Measurements from ENCODE around the gene FADS6.
"Not testable (repeated sequence)": the region's sequence is repeated elsewhere in the genome, so short reads cannot be mapped to it uniquely, and the experiment has no call there.

Gene FADS6

GRCh38 chr17:74907012-74907411, 13.6 kb upstream of the FADS6 start:
- Mint-ChIP-seq H3K27ac (no peak overlapping the region), H3K9me3 (no peaks in the 10 kb centered on the region), H3K27me3 (ENCODE audit: low read depth) (peaks cover 7% of the 10 kb centered on the region), H3K4me3 (no peak overlapping the region), H3K4me1 (ENCODE audit: low read depth) (no peaks in the 10 kb centered on the region), H3K36me3 (ENCODE audit: low read depth) (no peaks in the 10 kb centered on the region)

- H3K4me1 Mint-ChIP-seq (ENCODE audit: low read depth); H3K27me3 Mint-ChIP-seq (ENCODE audit: low read depth); H3K27ac Mint-ChIP-seq: not testable (repeated sequence)
Measured at GRCh38 chr17:74906214-74906793, 12.9 kb upstream of the FADS6 start.

GRCh38 chr17:74904687-74905409, 11.4 kb upstream of the FADS6 start:
- Mint-ChIP-seq H3K4me3 (no peak overlapping the region), H3K4me1 (ENCODE audit: low read depth) (no peaks in the 10 kb centered on the region), H3K9me3 (no peaks in the 10 kb centered on the region), H3K36me3 (ENCODE audit: low read depth) (no peaks in the 10 kb centered on the region), H3K27me3 (ENCODE audit: low read depth) (peaks cover 6% of the 10 kb centered on the region), H3K27ac (no peak overlapping the region)

More at GRCh38 chr17:74906214-74906793, 12.9 kb upstream of the FADS6 start:
- H3K36me3 Mint-ChIP-seq (ENCODE audit: low read depth); H3K4me3 Mint-ChIP-seq; H3K9me3 Mint-ChIP-seq: not testable (repeated sequence)

GRCh38 chr17:74903671-74904070, 10.2 kb upstream of the FADS6 start:
- Mint-ChIP-seq H3K4me3 (no peak overlapping the region), H3K9me3 (no peaks in the 10 kb centered on the region), H3K27ac (no peak overlapping the region), H3K36me3 (ENCODE audit: low read depth) (no peaks in the 10 kb centered on the region), H3K27me3 (ENCODE audit: low read depth) (peaks cover 4% of the 10 kb centered on the region), H3K4me1 (ENCODE audit: low read depth) (no peaks in the 10 kb centered on the region)

- H3K36me3 Mint-ChIP-seq (ENCODE audit: low read depth): no peaks in the 10 kb centered on the region
Measured at GRCh38 chr17:74903034-74903433, 9.6 kb upstream of the FADS6 start.

GRCh38 chr17:74901353-74902135, 8.1 kb upstream of the FADS6 start:
- no peaks in the 10 kb centered on the region for H3K4me1 Mint-ChIP-seq (ENCODE audit: low read depth)
- no peaks in the 10 kb centered on the region for H3K9me3 Mint-ChIP-seq
- H3K36me3 Mint-ChIP-seq (ENCODE audit: low read depth): no peaks in the 10 kb centered on the region
- peaks cover 5% of the 10 kb centered on the region for H3K27me3 Mint-ChIP-seq (ENCODE audit: low read depth)
- H3K27ac Mint-ChIP-seq: no peak overlapping the region
- H3K4me3 Mint-ChIP-seq: no peak overlapping the region

More at GRCh38 chr17:74903034-74903433, 9.6 kb upstream of the FADS6 start:
- peaks cover 4% of the 10 kb centered on the region for H3K27me3 Mint-ChIP-seq (ENCODE audit: low read depth)
- no peak overlapping the region for H3K4me3 Mint-ChIP-seq
- no peaks in the 10 kb centered on the region for H3K9me3 Mint-ChIP-seq
- H3K27ac Mint-ChIP-seq: no peak overlapping the region
- H3K4me1 Mint-ChIP-seq (ENCODE audit: low read depth): no peaks in the 10 kb centered on the region

- Mint-ChIP-seq H3K4me3 (no peak overlapping the region), H3K36me3 (ENCODE audit: low read depth) (no peaks in the 10 kb centered on the region), H3K4me1 (ENCODE audit: low read depth) (no peaks in the 10 kb centered on the region), H3K27me3 (ENCODE audit: low read depth) (peaks cover 19% of the 10 kb centered on the region), H3K27ac (no peak overlapping the region), H3K9me3 (no peaks in the 10 kb centered on the region)
Measured at GRCh38 chr17:74900208-74900607, 6.8 kb upstream of the FADS6 start.

GRCh38 chr17:74898376-74898946, 5.0 kb upstream of the FADS6 start:
- Mint-ChIP-seq H3K27me3 (ENCODE audit: low read depth) (peaks cover 30% of the 10 kb centered on the region), H3K4me3 (no peak overlapping the region), H3K9me3 (no peaks in the 10 kb centered on the region), H3K4me1 (ENCODE audit: low read depth) (peaks cover 2% of the 10 kb centered on the region), H3K36me3 (ENCODE audit: low read depth) (no peaks in the 10 kb centered on the region), H3K27ac (no peak overlapping the region)

GRCh38 chr17:74893936-74894671, 671 bp upstream of the FADS6 start:
- H3K36me3 Mint-ChIP-seq (ENCODE audit: low read depth): no peaks in the 10 kb centered on the region
- H3K27me3 Mint-ChIP-seq (ENCODE audit: low read depth): peaks cover 51% of the 10 kb centered on the region
- no peaks in the 10 kb centered on the region for H3K9me3 Mint-ChIP-seq
- H3K4me1 Mint-ChIP-seq (ENCODE audit: low read depth): peaks cover 2% of the 10 kb centered on the region
- H3K27ac Mint-ChIP-seq: no peak overlapping the region
- H3K4me3 Mint-ChIP-seq: peak overlapping the region; percentile 48

- H3K4me3 Mint-ChIP-seq: no peak overlapping the region
- no peaks in the 10 kb centered on the region for H3K9me3 Mint-ChIP-seq
- H3K27me3 Mint-ChIP-seq (ENCODE audit: low read depth): peaks cover 55% of the 10 kb centered on the region
- H3K36me3 Mint-ChIP-seq (ENCODE audit: low read depth): no peaks in the 10 kb centered on the region
- peaks cover 2% of the 10 kb centered on the region for H3K4me1 Mint-ChIP-seq (ENCODE audit: low read depth)
- no peak overlapping the region for H3K27ac Mint-ChIP-seq
Measured at GRCh38 chr17:74892013-74892841, 1.2 kb downstream of the FADS6 start.

GRCh38 chr17:74890554-74890953, 2.9 kb downstream of the FADS6 start:
- Mint-ChIP-seq H3K27ac (no peak overlapping the region), H3K9me3 (no peaks in the 10 kb centered on the region), H3K27me3 (ENCODE audit: low read depth) (peaks cover 45% of the 10 kb centered on the region), H3K4me1 (ENCODE audit: low read depth) (peaks cover 2% of the 10 kb centered on the region), H3K36me3 (ENCODE audit: low read depth) (no peaks in the 10 kb centered on the region), H3K4me3 (no peak overlapping the region)

GRCh38 chr17:74888469-74888868, 5.0 kb downstream of the FADS6 start:
- Mint-ChIP-seq H3K4me3 (no peak overlapping the region), H3K27me3 (ENCODE audit: low read depth) (peaks cover 27% of the 10 kb centered on the region), H3K9me3 (no peaks in the 10 kb centered on the region), H3K36me3 (ENCODE audit: low read depth) (no peaks in the 10 kb centered on the region), H3K27ac (no peak overlapping the region), H3K4me1 (ENCODE audit: low read depth) (no peaks in the 10 kb centered on the region)

- Mint-ChIP-seq H3K9me3 (no peaks in the 10 kb centered on the region), H3K27ac (no peak overlapping the region), H3K36me3 (ENCODE audit: low read depth) (no peaks in the 10 kb centered on the region), H3K27me3 (ENCODE audit: low read depth) (peaks cover 3% of the 10 kb centered on the region), H3K4me3 (no peak overlapping the region), H3K4me1 (ENCODE audit: low read depth) (no peaks in the 10 kb centered on the region)
Measured at GRCh38 chr17:74883241-74883745, 10.1 kb downstream of the FADS6 start.

Measured in T-helper 1 cell treated with Interleukin-12 subunit alpha and Interleukin-12 subunit beta and Interleukin-4 antibody, amounts not matched to agents 30 μg/mL and 1 μg/mL, for 36 hours (primary cell).